Limb (tissue), 2 donors: ENCODE data around the gene ACAN.

Experiments
- DNase-seq, 2 donors: peaks; one replicate each; pipeline ENCODE4 v3.0.0-alpha.2; 2016; ENCODE audit errors: extremely low spot score in 2 of 2

ACAN gene

DNA sequence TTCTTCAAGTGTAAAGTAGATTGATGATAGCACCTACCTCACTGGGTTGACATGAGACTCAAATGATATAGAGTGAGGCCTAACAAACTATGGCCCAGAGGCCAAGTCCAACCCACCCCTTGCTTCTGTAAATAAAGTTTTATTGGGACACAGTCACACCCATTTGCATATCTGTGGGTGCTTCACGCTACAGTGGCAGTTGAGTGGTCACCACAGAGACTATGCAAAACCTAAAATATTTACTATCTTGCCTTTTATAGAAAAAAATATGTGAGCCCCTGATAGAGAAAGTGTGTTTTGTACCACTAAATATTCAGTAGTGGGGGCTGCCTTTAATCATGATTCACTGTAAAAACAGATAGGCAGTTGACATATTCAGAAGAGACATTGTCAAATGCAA, 38.0 kb downstream of the ACAN start:
- no peak for DNase-seq

DNA sequence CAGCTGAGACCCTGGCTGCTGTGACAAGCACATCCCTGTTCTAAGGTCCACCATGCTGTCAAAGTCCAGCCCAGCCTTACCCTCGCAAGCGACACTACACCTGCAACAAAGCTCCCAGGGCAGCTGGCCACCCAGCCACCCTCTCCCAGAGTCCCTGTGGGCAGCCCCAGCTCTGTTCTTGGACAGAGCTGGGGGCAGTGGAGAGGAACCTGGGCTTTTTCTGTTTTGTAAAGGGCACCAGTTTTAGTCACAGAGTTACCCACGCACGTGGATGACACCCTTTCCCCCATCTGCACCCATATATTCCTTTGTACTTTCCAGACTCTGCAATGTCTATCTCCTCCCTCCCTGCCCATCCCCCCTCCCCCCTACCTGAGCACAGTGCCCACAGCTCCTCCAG, 38.9 kb downstream of the ACAN start:
- no peak for DNase-seq

- no peak for DNase-seq
These were observed 40.1 kb downstream of the ACAN start for GRCh38 chr15:88843334-88843733.

DNA sequence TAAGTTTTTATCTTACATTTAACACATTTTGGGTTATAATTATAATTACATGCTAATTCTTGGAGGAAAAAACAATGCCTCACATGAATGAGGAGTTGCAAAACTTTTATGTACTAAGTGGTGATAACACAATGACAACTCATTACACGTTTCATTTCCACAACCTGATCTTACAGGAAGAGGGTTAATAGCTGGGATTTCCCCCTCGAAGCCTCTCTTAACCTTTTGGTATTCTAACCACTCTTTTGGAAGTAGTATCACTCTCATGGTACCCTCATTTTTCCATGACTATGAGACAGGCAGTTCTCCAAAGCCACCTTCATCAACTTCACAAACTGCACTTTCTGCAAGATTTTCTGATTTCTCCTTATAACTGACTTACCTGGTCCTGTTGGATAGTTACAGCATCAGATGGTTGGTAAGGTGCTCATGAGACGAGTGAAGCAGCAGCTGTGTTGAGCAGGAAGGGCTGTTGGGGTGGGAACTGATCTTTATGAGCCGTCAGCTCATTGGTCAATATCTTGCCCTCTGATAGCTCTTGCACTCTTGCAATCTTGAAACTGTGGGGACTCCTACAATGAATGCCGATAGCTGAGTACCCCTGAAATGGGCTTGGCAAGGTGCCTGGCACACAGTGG, 41.6 kb downstream of the ACAN start:
- DNase-seq: no peak

GRCh38 chr15:88845616-88846015, 42.4 kb downstream of the ACAN start:
- no peak for DNase-seq

GRCh38 chr15:88847144-88847543, 43.9 kb downstream of the ACAN start:
- no peak for DNase-seq

GRCh38 chr15:88848203-88848602, 45.0 kb downstream of the ACAN start:
- DNase-seq: no peak

- no peak for DNase-seq
These were observed 46.3 kb downstream of the ACAN start for GRCh38 chr15:88849376-88850072.

DNA sequence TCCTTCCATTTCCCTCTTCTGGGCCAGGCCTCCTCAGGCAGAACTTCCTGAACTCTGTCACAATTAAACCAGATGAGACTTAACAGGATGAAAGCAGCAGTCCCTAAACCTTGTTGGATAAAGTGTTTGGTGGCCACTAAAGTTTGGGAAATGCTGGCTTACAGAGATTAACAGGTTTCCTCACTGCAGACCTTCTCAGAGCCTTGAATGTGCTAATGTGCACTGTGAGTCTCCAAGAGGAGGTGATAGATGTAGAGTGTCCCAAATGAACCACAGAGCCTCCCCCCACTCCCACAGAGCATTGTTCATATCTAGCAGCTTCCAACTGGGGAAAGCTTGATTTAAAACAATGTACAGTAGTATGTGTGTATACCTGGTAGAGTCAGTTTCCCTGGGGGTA, 49.2 kb downstream of the ACAN start:
- DNase-seq: no peak

GRCh38 chr15:88858934-88859333, 55.7 kb downstream of the ACAN start:
- DNase-seq: no peak

DNA sequence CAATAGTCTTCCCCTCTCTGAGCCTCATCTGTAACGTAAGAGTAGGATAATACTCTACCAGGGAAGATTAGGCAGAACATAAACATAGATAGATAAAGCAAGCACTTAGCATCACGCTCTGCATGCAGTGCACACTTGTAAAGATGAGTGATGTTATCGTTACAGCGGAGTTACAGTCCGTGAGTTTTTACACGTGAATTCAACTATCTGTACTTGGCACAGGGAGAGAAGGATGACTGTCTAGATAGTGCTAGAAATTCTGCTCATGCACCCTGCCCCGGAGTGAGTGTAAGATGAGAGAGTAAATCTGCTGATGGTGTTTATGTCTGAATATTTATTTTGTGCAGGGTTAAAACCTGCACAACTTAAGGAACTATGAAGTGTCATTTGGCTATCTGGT, 56.3 kb downstream of the ACAN start:
- DNase-seq: no peak

- no peak for DNase-seq
These were observed 57.0 kb downstream of the ACAN start for GRCh38 chr15:88860212-88860611.

- no peak for DNase-seq
These were observed 60.2 kb downstream of the ACAN start for GRCh38 chr15:88863412-88863811.

DNA sequence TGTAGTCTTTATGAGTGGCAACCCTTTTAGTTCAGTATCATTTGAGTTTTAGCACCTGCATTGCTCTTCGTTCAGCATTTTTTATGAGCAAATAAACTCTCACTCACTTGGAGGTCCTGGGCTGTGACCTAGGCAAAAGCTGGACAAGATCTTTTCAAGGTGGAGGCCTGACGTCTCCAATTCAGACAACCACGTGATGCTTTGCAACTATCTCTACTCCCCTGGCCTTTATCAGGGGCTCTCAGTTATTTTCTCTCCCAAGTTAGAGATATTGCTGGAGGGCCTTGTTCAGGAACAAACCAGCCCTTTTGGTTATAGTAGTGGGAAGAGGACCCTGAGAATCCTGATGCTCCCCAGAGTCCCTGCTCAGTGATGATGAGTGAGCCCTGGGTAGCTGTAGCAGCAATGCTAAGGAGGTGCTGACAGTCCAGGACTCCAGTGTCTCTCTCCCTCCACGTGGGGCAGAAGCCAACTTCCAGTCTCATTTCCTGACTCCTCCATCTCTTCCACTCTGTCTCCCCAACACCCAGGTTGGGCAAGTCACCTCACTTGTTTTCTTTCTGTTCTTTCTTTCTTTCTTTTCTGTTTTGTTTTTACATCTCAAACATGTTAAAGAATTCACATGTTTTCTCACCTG, 61.7 kb downstream of the ACAN start:
- no peak for DNase-seq

DNA sequence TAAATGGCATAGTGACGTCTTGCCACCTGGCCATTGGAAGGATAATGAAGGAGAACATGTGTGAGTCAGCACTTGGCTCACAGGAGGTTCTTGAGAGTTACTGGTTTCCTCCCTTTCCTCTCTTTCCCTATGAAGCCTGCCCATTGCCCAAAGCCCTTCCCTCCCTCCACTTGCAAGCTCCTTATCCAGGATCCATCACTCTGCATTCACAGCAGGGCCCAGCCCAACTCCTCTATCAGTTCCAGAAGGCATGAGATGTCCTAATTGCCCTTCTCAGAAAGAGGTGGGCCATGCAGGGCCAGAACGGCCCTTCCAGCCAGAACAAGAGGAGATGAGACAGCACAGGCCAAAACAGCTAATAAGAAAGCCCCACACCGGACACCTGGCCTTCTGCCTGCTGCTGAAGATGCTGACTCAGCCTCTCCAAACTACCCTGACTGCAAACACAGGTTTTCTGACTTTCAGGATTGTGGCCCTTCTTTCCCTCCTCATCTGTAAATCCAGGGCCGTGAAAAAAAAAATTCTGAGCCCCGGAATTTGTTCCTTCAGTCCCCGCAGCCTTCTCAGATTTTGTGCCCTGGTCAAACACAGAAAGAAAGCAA, 62.4 kb downstream of the ACAN start:
- DNase-seq: no peak

DNA sequence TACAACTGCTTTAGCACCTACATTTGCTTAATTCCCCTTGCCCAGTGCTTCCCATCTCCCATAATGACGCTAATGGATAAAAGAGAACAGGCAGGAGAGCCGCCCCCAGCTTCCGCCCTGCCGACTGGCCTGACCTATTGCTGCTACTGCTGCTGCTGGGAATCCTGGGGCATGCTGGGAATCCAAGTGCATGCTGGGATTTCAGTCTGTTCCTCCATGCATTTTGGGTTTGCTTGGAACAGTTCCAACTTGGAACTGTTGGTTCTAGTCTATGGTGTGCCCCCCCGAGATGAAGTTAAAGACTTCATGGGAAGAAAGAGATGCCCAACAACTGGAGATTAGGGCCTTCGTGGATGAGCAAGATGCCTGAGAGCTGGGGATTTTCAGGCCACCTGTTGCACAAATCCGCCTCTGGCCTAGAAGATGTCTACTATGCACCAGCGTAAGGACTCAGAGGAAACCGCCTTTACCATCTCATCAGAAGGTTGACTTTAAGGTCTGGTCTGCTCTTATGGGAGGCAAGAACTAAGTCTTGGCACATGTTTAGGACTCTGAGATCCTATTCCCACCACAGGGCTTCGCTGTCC, 63.2 kb downstream of the ACAN start:
- no peak for DNase-seq

- no peak for DNase-seq
These were observed 68.1 kb downstream of the ACAN start for GRCh38 chr15:88871313-88871712.

DNA sequence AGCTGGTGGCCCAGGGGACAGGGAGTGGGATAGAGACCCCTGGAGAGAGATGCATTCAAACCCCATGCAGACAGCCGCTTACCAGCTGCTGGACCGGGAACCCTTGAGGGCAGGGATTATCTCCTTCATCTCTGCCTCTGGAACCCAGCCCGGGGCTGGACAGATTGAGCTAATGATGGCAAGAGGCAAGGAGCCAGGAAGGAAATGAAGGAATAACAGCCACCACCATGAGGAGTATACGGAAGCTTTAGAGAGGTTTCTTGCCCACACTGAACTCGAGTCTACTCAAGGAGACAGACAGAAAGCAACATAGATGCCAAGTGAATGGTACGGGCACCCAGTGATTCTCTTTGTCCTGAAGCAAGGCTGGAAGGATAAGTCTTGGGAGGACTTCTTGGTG, 68.9 kb downstream of the ACAN start:
- DNase-seq: no peak

- no peak for DNase-seq
These were observed 69.5 kb downstream of the ACAN start for GRCh38 chr15:88872706-88873105.

- no peak for DNase-seq
These were observed 70.5 kb downstream of the ACAN start for GRCh38 chr15:88873786-88874185.

- DNase-seq: no peak
These were observed 71.0 kb downstream of the ACAN start for GRCh38 chr15:88874275-88874674.

GRCh38 chr15:88874684-88875083, 71.4 kb downstream of the ACAN start:
- no peak for DNase-seq
